OCI-LY1 (cell line): ENCODE data around the gene LARP4B.
"Not testable (repeated sequence)": the region's sequence is repeated elsewhere in the genome, so short reads cannot be mapped to it uniquely, and the experiment has no call there.

Experiments
- H2AFZ ChIP-seq: fragments of 200-600 bp; sonication (generic), shearing (Covaris generic); 2 replicates; pipeline ENCODE4 v1.6.0; 2014; ENCODE audit warnings: antibody characterized with exemption, mild to moderate bottlenecking, low read length
- H3F3A ChIP-seq: fragments of 200-600 bp; sonication (generic), shearing (Covaris generic); 2 replicates; pipeline ENCODE4 v1.6.0; 2014; ENCODE audit warnings: mild to moderate bottlenecking, antibody characterized with exemption, low read length, moderate library complexity; ENCODE audit not compliant: insufficient read depth
- H3K27ac ChIP-seq: fragments of 200-600 bp; sonication (generic); 2 replicates; pipeline ENCODE4 v1.5.1; 2014; ENCODE audit warnings: low read length, mixed run types, mild to moderate bottlenecking, low read depth; ENCODE audit not compliant: poor library complexity, severe bottlenecking
- H3K27me3 ChIP-seq: fragments of 200-600 bp; sonication (generic); 2 replicates; pipeline ENCODE4 v1.6.0; 2014; ENCODE audit warnings: antibody characterized with exemption, mild to moderate bottlenecking, low read length, moderate library complexity; ENCODE audit not compliant: insufficient read depth
- H3K36me3 ChIP-seq: fragments of 200-600 bp; sonication (generic); 2 replicates; pipeline ENCODE4 v1.6.1; 2014; ENCODE audit warnings: mild to moderate bottlenecking, antibody characterized with exemption, low read length, moderate library complexity, mixed read lengths; ENCODE audit not compliant: insufficient read depth
- H3K4me1 ChIP-seq: fragments of 200-600 bp; sonication (generic); 2 replicates; pipeline ENCODE4 v1.5.1; 2014; ENCODE audit warnings: mild to moderate bottlenecking, low read length, moderate library complexity; ENCODE audit not compliant: insufficient read depth, severe bottlenecking
- H3K4me2 ChIP-seq: fragments of 200-600 bp; sonication (generic), shearing (Covaris generic); 2 replicates; pipeline ENCODE4 v1.6.1; 2014; ENCODE audit warnings: low read length
- H3K4me3 ChIP-seq: fragments of 200-600 bp; sonication (generic); 2 replicates; pipeline ENCODE4 v1.5.1; 2014; ENCODE audit warnings: low read length, low read depth, mild to moderate bottlenecking, mixed read lengths; ENCODE audit not compliant: poor library complexity, severe bottlenecking
- H3K79me2 ChIP-seq: fragments of 200-600 bp; shearing (Covaris generic); 2 replicates; pipeline ENCODE4 v1.6.1; 2016; ENCODE audit warnings: mixed run types, low read length, mixed read lengths; ENCODE audit not compliant: insufficient read depth
- H3K9ac ChIP-seq: fragments of 200-600 bp; sonication (generic), shearing (Covaris generic); 2 replicates; pipeline ENCODE4 v1.6.1; 2014; ENCODE audit warnings: mild to moderate bottlenecking, low read length, mixed read lengths
- H3K9me2 ChIP-seq: fragments of 200-600 bp; sonication (generic), shearing (Covaris generic); 2 replicates; pipeline ENCODE4 v1.6.1; 2014; ENCODE audit warnings: low read depth, mild to moderate bottlenecking, low read length, mixed read lengths
- H3K9me3 ChIP-seq: fragments of 200-600 bp; shearing (Covaris generic); 2 replicates; pipeline ENCODE4 v1.6.1; 2014; ENCODE audit warnings: low read length, mixed read lengths
- H4K20me1 ChIP-seq: fragments of 200-600 bp; sonication (generic), shearing (Covaris generic); 2 replicates; pipeline ENCODE4 v1.6.0; 2016; ENCODE audit warnings: mild to moderate bottlenecking, low read length; ENCODE audit not compliant: insufficient read depth
- EZH2 ChIP-seq: fragments of 200-600 bp; sonication (generic), shearing (Covaris generic); IDR thresholded peaks from 2 replicates; pipeline ENCODE4 v1.8.0; 2017; ENCODE audit warnings: borderline replicate concordance, mixed run types, mild to moderate bottlenecking, antibody characterized with exemption, low read length, moderate library complexity, mixed read lengths
- TF ChIP-seq, protein P1 (sequence below): fragments of 200-600 bp; sonication (generic), shearing (Covaris generic); IDR thresholded peaks from 2 replicates; pipeline ENCODE4 v1.5.1; 2017; ENCODE audit warnings: mild to moderate bottlenecking, antibody characterized with exemption, low read length, moderate library complexity, mixed read lengths

The LARP4B gene

GRCh38 chr10:943334-944033 lies 12.0 kb upstream of the LARP4B start:
- Histone ChIP-seq H3K27ac (no peak overlapping the region), H3K9ac (no peak overlapping the region; the same call in 1 of the 2 replicates), H3F3A (no peaks in the 10 kb centered on the region), H4K20me1 (no peaks in the 10 kb centered on the region), H3K79me2 (no peaks in the 10 kb centered on the region), H3K36me3 (no peaks in the 10 kb centered on the region), H3K4me3 (no peak overlapping the region), H3K27me3 (no peaks in the 10 kb centered on the region), H3K9me2 (no peaks in the 10 kb centered on the region), H3K4me2 (peak overlapping the region; percentile 41; the same call in 1 of the 2 replicates), H2AFZ (peak overlapping the region; percentile 52; the same call in 1 of the 2 replicates), H3K9me3 (no peaks in the 10 kb centered on the region), H3K4me1 (peaks cover 16% of the 10 kb centered on the region)
- TF ChIP-seq, protein P1, sequence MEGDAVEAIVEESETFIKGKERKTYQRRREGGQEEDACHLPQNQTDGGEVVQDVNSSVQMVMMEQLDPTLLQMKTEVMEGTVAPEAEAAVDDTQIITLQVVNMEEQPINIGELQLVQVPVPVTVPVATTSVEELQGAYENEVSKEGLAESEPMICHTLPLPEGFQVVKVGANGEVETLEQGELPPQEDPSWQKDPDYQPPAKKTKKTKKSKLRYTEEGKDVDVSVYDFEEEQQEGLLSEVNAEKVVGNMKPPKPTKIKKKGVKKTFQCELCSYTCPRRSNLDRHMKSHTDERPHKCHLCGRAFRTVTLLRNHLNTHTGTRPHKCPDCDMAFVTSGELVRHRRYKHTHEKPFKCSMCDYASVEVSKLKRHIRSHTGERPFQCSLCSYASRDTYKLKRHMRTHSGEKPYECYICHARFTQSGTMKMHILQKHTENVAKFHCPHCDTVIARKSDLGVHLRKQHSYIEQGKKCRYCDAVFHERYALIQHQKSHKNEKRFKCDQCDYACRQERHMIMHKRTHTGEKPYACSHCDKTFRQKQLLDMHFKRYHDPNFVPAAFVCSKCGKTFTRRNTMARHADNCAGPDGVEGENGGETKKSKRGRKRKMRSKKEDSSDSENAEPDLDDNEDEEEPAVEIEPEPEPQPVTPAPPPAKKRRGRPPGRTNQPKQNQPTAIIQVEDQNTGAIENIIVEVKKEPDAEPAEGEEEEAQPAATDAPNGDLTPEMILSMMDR = no peak

DNA sequence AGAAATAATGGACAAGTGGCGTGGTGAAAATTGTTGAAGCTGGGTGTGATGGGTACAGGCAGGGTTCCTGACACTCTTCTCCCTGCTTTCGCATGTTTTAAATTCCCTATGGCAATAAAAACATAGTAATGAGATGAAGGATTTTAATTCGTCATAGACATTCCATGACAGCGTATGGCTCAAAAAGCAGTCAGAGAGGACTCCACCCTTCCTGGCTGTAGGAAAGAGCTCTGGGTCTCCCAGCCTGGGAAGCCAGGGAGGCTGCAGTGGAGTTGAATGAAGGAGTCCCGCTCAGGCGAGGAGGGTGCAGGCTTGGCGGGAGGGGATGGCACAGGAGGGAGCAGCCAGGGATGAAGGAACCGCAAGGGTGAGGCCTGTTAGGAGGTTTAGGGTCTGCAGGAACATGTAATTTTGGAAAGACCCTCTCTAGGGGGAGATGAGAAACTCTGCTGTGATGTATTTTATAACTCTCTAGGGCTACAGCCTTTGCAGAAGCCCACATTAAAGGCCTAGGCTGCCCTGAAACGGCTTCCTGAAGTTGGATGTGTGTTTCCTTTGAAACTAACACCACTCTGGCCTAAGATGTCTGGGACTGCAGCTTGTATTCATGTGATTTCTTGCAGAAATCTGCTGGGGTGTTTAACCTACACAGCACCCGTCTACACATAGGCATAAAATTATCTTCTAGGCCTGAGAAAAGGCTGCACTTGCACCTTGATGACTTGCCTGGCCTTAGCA lies 7.6 kb upstream of the LARP4B start:
- TF ChIP-seq, protein P1 = no peak
- TF ChIP-seq EZH2 = no peak
- no peak overlapping the region for H2AFZ ChIP-seq

GRCh38 chr10:934746-935406 lies 3.4 kb upstream of the LARP4B start:
- no peak overlapping the region for H3K27ac ChIP-seq
- H2AFZ ChIP-seq = no peak overlapping the region
- H3K4me3 ChIP-seq = no peak overlapping the region
- H4K20me1 ChIP-seq = no peaks in the 10 kb centered on the region
- TF ChIP-seq, protein P1 = no peak
- TF ChIP-seq EZH2 = no peak
- peaks cover 25% of the 10 kb centered on the region for H3K4me1 ChIP-seq
- no peak overlapping the region for H3K9ac ChIP-seq
- no peaks in the 10 kb centered on the region for H3K27me3 ChIP-seq
- H3K9me2 ChIP-seq = no peaks in the 10 kb centered on the region
- H3K79me2 ChIP-seq = peaks cover 9% of the 10 kb centered on the region
- H3K4me2 ChIP-seq = no peak overlapping the region
- no peaks in the 10 kb centered on the region for H3K36me3 ChIP-seq
- H3F3A ChIP-seq = 0 out of 2 replicates have a peak, but pooled peaks cover 6% of the 10 kb centered on the region
- H3K9me3 ChIP-seq = no peaks in the 10 kb centered on the region

More for the DNA sequence above, 7.6 kb upstream of the LARP4B start:
- H3K36me3 ChIP-seq = no peaks in the 10 kb centered on the region
- no peak overlapping the region for H3K4me2 ChIP-seq
- no peaks in the 10 kb centered on the region for H4K20me1 ChIP-seq
- H3F3A ChIP-seq = no peaks in the 10 kb centered on the region
- no peak overlapping the region for H3K27ac ChIP-seq
- peaks cover 16% of the 10 kb centered on the region for H3K4me1 ChIP-seq
- H3K27me3 ChIP-seq = no peaks in the 10 kb centered on the region
- no peaks in the 10 kb centered on the region for H3K9me3 ChIP-seq
- no peak overlapping the region for H3K9ac ChIP-seq
- no peaks in the 10 kb centered on the region for H3K79me2 ChIP-seq
- no peaks in the 10 kb centered on the region for H3K9me2 ChIP-seq
- H3K4me3 ChIP-seq = no peak overlapping the region

GRCh38 chr10:934165-934564 lies 2.7 kb upstream of the LARP4B start:
- H3K4me2 ChIP-seq, H3K9me3 ChIP-seq, H3K27me3 ChIP-seq, H3K9ac ChIP-seq, H3K27ac ChIP-seq, H3F3A ChIP-seq, H3K9me2 ChIP-seq, H3K36me3 ChIP-seq, H3K4me3 ChIP-seq, H4K20me1 ChIP-seq, H2AFZ ChIP-seq: not testable (repeated sequence)
- Histone ChIP-seq H3K4me1 (peaks cover 32% of the 10 kb centered on the region), H3K79me2 (peaks cover 16% of the 10 kb centered on the region)
